Suprapubic skin (tissue), 3 donors: ENCODE results near the gene SIRPB2.

Source experiments
- CTCF ChIP-seq, 2 donors: fragments of 200-600 bp in 1 of 2; fragments of 450-650 bp in 1 of 2; sonication (generic) in 1 of 2; IDR thresholded peaks; one replicate each; pipeline ENCODE4 v1.5.1; 2016 to 2019; ENCODE audit warnings: antibody characterized with exemption in 2 of 2, mild to moderate bottlenecking in 1 of 2, moderate library complexity in 1 of 2
- EP300 ChIP-seq: sonication (generic); formaldehyde crosslinking; IDR thresholded peaks from one replicate; pipeline ENCODE4 v1.6.1; 2017; ENCODE audit warnings: antibody characterized with exemption

GRCh38 chr20:1457992-1458391, 33.2 kb downstream of the SIRPB2 start:
- no peak for TF ChIP-seq EP300
- no peak for TF ChIP-seq CTCF (IDR thresholded peaks at IDR 0.05)
